Chondrocyte (in vitro differentiated cells): ENCODE results near the gene DDX59. TPM values are rescaled to one million over a fixed set of nuclear protein-coding genes. Genes with fewer than 3 reads are reported as not detected.
A peak's percentile ranks its signal among the peaks of the same experiment; 100 is the strongest.

ENCODE experiments used
- DNase-seq: peaks from one replicate; pipeline ENCODE4 v3.0.0; 2021; ENCODE audit warnings: mixed read lengths, low spot score
- H3K27ac Mint-ChIP-seq: one replicate; pipeline ENCODE4 v1.8.0; 2021; ENCODE audit warnings: mild to moderate bottlenecking, moderate library complexity, mixed read lengths; ENCODE audit not compliant: unreplicated experiment
- H3K27me3 Mint-ChIP-seq: 2 replicates; pipeline ENCODE4 v1.8.0; 2021; ENCODE audit warnings: low read depth, mixed read lengths
- H3K36me3 Mint-ChIP-seq: 2 replicates; pipeline ENCODE4 v1.8.0; 2021; ENCODE audit warnings: low read depth, mixed read lengths
- H3K4me1 Mint-ChIP-seq: 2 replicates; pipeline ENCODE4 v1.8.0; 2021; ENCODE audit warnings: low read depth, mild to moderate bottlenecking, mixed read lengths
- H3K4me3 Mint-ChIP-seq: one replicate; pipeline ENCODE4 v1.8.0; 2021; ENCODE audit warnings: mild to moderate bottlenecking, moderate library complexity, mixed read lengths; ENCODE audit not compliant: unreplicated experiment
- H3K9me3 Mint-ChIP-seq: 2 replicates; pipeline ENCODE4 v1.8.0; 2021; ENCODE audit warnings: low read depth, mixed read lengths
- CTCF ChIP-seq: fragments of 200-600 bp; sonication (generic); IDR thresholded peaks from 2 replicates; pipeline ENCODE4 v1.5.0; 2021; ENCODE audit warnings: antibody characterized with exemption, mild to moderate bottlenecking, moderate library complexity
- total RNA-seq: library from RNA; stranded (reverse); gene quantifications from 3 replicates; pipeline ENCODE4 v1.2.1, GENCODE V29; 2021

The DDX59 gene
- total RNA-seq, 1 donor from 2014 or later, result 15.9 TPM

GRCh38 chr1:200627575-200628222 is 42.0 kb downstream of the DDX59 start:
- H3K36me3 Mint-ChIP-seq, result no peaks in the 10 kb centered on the region
- TF ChIP-seq CTCF, result no peak
- no peaks in the 10 kb centered on the region for H3K9me3 Mint-ChIP-seq
- H3K4me3 Mint-ChIP-seq, result no peak overlapping the region
- peaks cover 13% of the 10 kb centered on the region for H3K4me1 Mint-ChIP-seq
- H3K27ac Mint-ChIP-seq, result no peak overlapping the region
- no peaks in the 10 kb centered on the region for H3K27me3 Mint-ChIP-seq
- no peak for DNase-seq

GRCh38 chr1:200626853-200627534 is 42.7 kb downstream of the DDX59 start:
- H3K27ac Mint-ChIP-seq, result no peak overlapping the region
- no peaks in the 10 kb centered on the region for H3K9me3 Mint-ChIP-seq
- H3K36me3 Mint-ChIP-seq, result no peaks in the 10 kb centered on the region
- DNase-seq, result no peak
- H3K27me3 Mint-ChIP-seq, result no peaks in the 10 kb centered on the region
- H3K4me1 Mint-ChIP-seq, result peaks cover 13% of the 10 kb centered on the region
- TF ChIP-seq CTCF, result no peak
- H3K4me3 Mint-ChIP-seq, result no peak overlapping the region

GRCh38 chr1:200625381-200625824 is 44.3 kb downstream of the DDX59 start:
- no peak for TF ChIP-seq CTCF
- peaks cover 13% of the 10 kb centered on the region for H3K4me1 Mint-ChIP-seq
- H3K36me3 Mint-ChIP-seq, result no peaks in the 10 kb centered on the region
- H3K27ac Mint-ChIP-seq, result peak overlapping the region; percentile 57
- H3K9me3 Mint-ChIP-seq, result no peaks in the 10 kb centered on the region
- H3K27me3 Mint-ChIP-seq, result no peaks in the 10 kb centered on the region
- no peak overlapping the region for H3K4me3 Mint-ChIP-seq
- DNase-seq, result no peak

- Mint-ChIP-seq H3K4me3 (no peak overlapping the region), H3K9me3 (no peaks in the 10 kb centered on the region), H3K27ac (peak overlapping the region; percentile 57), H3K4me1 (peaks cover 17% of the 10 kb centered on the region), H3K36me3 (no peaks in the 10 kb centered on the region), H3K27me3 (no peaks in the 10 kb centered on the region)
- TF ChIP-seq CTCF, result no peak
- DNase-seq, result no peak
These were observed 44.9 kb downstream of the DDX59 start for GRCh38 chr1:200624679-200625335.
